Esophagus squamous epithelium (tissue), 5 donors: ENCODE measurements around the gene GMEB2. TPM values are rescaled to one million over a fixed set of nuclear protein-coding genes. Genes with fewer than 3 reads are reported as not detected.

ENCODE experiments used
- DNase-seq: peaks from one replicate; lab custom pipeline; 2025; lab: John Stamatoyannopoulos, UW
- H3K27ac ChIP-seq, 4 donors: fragments of 200-600 bp; sonication (generic); one replicate each; pipeline ENCODE4 v1.5.1; 2016 to 2019; ENCODE audit warnings: mild to moderate bottlenecking in 1 of 4
- H3K27me3 ChIP-seq, 4 donors: fragments of 200-600 bp; sonication (generic); 1 replicate in 3 of 4; 2 replicates in 1 of 4; pipeline versions ENCODE4 v1.5.1 to v1.6.0; 2017 to 2021; ENCODE audit warnings: antibody characterized with exemption in 1 of 4
- H3K36me3 ChIP-seq, 3 donors: fragments of 200-600 bp; sonication (generic); one replicate each; pipeline ENCODE4 v1.5.1; 2016 to 2019
- H3K4me1 ChIP-seq, 3 donors: fragments of 200-600 bp; sonication (generic); one replicate each; pipeline ENCODE4 v1.5.1; 2017 to 2019
- H3K4me3 ChIP-seq, 4 donors: fragments of 200-600 bp; sonication (generic); 1 replicate in 3 of 4; 2 replicates in 1 of 4; pipeline ENCODE4 v1.5.1; 2016 to 2019; ENCODE audit warnings: mild to moderate bottlenecking in 2 of 4, moderate library complexity in 1 of 4
- H3K9me3 ChIP-seq, 3 donors: fragments of 200-600 bp; sonication (generic); one replicate each; pipeline ENCODE4 v1.5.1; 2016 to 2019
- POLR2A ChIP-seq, 4 donors: fragments of 450-650 bp; IDR thresholded peaks; one replicate each; pipeline ENCODE4 v1.6.1; 2017; ENCODE audit warnings: antibody characterized with exemption in 4 of 4, mild to moderate bottlenecking in 4 of 4, moderate library complexity in 3 of 4
- WGBS, 2 donors: methylation state at CpG; one replicate each; pipeline ENCODE4 v1.1.5; 2018; 5-methylcytosine and 5-hydroxymethylcytosine counted together
- intact Hi-C: fragments of 100-400 bp; cut with DNase I; formaldehyde crosslinking; loops from one replicate; pipeline ENCODE4 v1.15.0; 2022
- total RNA-seq, 4 donors: library from RNA; depleted of rRNA; stranded (reverse); fragments of >200 nt; gene quantifications; one replicate each; pipeline ENCODE4 v1.1.0, GENCODE V29; 2016
- TF ChIP-seq, protein P1 (sequence below), 6 experiments: fragments of 450-650 bp in 4 of 6; fragments of 200-600 bp in 2 of 6; sonication (generic) in 2 of 6; IDR thresholded peaks; one replicate each; pipeline ENCODE4 v1.5.1; 2016 to 2019; ENCODE audit warnings: antibody characterized with exemption in 6 of 6, mild to moderate bottlenecking in 4 of 6, moderate library complexity in 4 of 6
- donor health status: DM: yes; HTN: yes; CAD: no.

The GMEB2 gene
- total RNA-seq, 4 donors from 2014 or later = 7.2 to 12.0 (median 11.0) TPM

DNA sequence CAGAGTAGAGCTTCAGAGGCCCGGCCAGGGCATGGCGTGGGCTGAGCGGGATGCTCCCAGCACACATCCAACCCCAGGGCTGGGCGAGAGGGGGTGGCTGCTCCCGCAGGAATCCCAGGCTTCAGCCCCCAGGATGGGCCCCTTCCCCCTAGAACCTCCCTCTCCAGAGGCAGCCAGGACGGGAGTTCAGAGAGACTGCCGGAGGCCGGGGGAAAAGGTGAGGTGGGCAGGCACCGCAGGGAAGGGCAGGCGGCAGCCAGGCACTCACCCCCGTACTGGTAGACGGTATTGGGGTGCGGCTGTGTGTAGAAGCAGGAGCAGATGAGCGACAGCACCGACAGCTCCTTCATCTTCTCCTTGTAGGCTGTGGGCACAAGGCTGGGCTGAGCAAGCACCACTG is 17.0 kb upstream of the GMEB2 start:
- H3K4me3 ChIP-seq = no peak overlapping the region
- no peak overlapping the region for H3K27ac ChIP-seq
- no peak for DNase-seq
- 90 to 100% methylated on average over 4 of the region's 15 CpGs for WGBS, 2 donors
- H3K36me3 ChIP-seq = no peaks in the 10 kb centered on the region
- H3K27me3 ChIP-seq = no peaks in the 10 kb centered on the region
- TF ChIP-seq POLR2A (IDR thresholded peaks at IDR 0.05) = no peak
- TF ChIP-seq, protein P1, sequence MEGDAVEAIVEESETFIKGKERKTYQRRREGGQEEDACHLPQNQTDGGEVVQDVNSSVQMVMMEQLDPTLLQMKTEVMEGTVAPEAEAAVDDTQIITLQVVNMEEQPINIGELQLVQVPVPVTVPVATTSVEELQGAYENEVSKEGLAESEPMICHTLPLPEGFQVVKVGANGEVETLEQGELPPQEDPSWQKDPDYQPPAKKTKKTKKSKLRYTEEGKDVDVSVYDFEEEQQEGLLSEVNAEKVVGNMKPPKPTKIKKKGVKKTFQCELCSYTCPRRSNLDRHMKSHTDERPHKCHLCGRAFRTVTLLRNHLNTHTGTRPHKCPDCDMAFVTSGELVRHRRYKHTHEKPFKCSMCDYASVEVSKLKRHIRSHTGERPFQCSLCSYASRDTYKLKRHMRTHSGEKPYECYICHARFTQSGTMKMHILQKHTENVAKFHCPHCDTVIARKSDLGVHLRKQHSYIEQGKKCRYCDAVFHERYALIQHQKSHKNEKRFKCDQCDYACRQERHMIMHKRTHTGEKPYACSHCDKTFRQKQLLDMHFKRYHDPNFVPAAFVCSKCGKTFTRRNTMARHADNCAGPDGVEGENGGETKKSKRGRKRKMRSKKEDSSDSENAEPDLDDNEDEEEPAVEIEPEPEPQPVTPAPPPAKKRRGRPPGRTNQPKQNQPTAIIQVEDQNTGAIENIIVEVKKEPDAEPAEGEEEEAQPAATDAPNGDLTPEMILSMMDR (IDR thresholded peaks at IDR 0.05) = no peak
- no peaks in the 10 kb centered on the region for H3K9me3 ChIP-seq
- H3K4me1 ChIP-seq = peaks cover 5 to 35% (median 17%) of the 10 kb centered on the region in 3 donors
- intact Hi-C loops = no loop called here

DNA sequence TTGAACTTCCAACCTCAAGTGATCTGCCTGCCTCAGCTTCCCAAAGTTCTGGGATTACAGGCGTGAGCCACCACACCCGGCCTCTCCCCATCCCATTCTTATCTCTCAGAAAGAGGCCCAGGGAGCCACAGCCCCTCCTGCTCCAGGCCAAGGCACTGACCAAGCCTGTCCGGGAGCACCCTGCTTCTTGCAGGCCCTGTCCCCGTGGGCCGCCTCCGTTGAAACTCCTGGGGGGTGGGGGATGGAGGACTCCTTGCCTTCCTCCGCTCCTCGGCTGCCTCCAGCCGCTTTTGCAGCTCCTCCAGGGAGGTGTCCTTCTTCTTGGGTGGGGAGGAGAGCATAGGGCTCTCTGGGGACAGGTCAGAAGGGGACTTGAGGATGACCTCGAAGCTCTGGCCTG is 16.6 kb upstream of the GMEB2 start:
- no peak for DNase-seq
- Histone ChIP-seq H3K9me3 (no peaks in the 10 kb centered on the region), H3K4me1 (peaks cover 8 to 38% (median 17%) of the 10 kb centered on the region in 3 donors), H3K4me3 (no peak overlapping the region), H3K36me3 (no peaks in the 10 kb centered on the region), H3K27ac (no peak overlapping the region), H3K27me3 (no peaks in the 10 kb centered on the region)
- WGBS, 2 donors = 100% methylated on average over 1 to 3 of the region's 10 CpGs
- no peak for TF ChIP-seq POLR2A (IDR thresholded peaks at IDR 0.05)
- TF ChIP-seq, protein P1 (IDR thresholded peaks at IDR 0.05) = no peak
- intact Hi-C loops = no loop called here

DNA sequence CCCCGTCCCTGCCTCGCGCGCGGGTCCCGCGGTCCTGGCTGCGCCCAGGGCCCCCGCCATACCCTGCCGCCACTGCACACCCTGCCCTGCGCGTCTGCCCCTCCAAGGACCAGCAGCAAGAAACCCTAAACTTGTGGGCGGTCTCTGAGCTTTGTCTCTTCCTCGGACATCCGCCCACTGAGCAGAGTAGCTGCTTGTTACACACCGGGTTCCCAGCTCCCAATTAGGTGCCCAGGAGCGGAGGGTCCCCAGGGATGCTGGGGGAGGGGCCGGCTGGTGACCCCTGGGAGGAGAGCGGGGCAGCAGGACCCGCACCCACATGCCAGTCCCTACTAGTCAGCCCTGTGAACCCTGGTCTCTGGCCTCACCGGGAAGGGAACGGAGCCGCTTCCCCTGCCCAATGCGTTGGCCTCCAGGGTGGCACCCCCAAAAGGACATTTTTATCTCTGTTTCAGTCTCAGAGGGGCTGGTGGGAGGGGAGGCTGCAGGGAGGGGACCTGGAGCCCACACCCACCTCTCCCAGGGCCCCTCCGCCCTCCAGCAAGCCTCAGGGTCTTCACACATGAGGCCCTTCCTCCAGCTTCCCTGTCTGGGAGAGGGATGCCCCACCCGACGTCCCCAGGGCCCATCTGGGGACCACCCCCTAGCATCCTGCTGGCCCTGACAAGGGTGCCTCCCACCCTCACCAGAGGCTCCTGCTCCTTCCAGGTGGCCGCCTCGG is 15.8 kb upstream of the GMEB2 start:
- intact Hi-C loops = no loop called here
- H3K27me3 ChIP-seq = no peaks in the 10 kb centered on the region
- peak overlapping the region; percentile 48 to 73 (median 54) for H3K4me3 ChIP-seq
- peak overlapping the region in 3 of 4 donors; percentile 74 to 92 (median 91) for H3K27ac ChIP-seq
- DNase-seq = no peak
- no peaks in the 10 kb centered on the region for H3K9me3 ChIP-seq
- no peaks in the 10 kb centered on the region for H3K36me3 ChIP-seq
- TF ChIP-seq, protein P1 (IDR thresholded peaks at IDR 0.05) = no peak
- TF ChIP-seq POLR2A (IDR thresholded peaks at IDR 0.05) = no peak
- WGBS, 2 donors = 63 to 83% methylated on average over 4 to 14 of the region's 29 CpGs
- peaks cover 11 to 38% (median 17%) of the 10 kb centered on the region in 3 donors for H3K4me1 ChIP-seq

DNA sequence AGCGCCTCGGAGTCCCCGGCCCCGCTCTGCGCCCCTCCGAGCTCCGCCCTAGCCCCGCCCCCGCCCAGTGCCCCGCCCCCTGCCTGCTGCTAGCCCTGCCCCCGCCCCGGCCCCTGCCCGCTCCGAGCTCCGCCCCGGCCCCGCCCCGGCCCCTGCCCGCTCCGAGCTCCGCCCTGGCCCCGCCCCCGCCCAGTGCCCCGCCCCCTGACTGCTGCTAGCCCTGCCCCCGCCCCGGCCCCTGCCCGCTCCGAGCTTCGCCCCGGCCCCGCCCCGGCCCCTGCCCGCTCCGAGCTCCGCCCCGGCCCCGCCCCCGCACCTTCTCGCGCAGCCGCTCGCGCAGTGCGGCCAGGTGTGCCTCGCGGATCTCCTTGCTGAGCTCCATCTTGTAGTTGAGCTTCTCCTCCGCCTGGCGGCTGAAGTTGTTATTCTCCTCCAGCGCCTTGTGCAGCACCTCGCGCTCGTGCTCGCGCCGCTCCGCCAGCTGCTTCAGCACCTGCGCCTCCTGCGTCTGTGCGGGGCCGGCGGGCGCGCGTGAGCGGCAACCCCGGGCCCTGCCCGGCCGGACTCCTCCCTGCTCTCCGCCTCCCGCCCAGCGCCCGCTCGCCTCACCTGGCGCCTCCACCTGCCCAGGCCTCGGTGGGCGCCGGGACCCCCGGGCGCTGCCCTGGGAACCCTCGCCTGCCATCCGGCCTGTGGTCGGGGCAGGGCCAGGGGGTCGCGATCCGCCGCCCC is 15.1 kb upstream of the GMEB2 start:
- no peaks in the 10 kb centered on the region for H3K9me3 ChIP-seq
- peak overlapping the region; percentile 66 to 73 (median 69) for H3K4me3 ChIP-seq
- no peaks in the 10 kb centered on the region for H3K36me3 ChIP-seq
- peak overlapping the region; percentile 87 to 92 (median 90) for H3K27ac ChIP-seq
- TF ChIP-seq, protein P1 (IDR thresholded peaks at IDR 0.05) = peak; percentile 15 to 78 (median 71)
- peak in 1 of 4 donors; percentile 3 for TF ChIP-seq POLR2A (IDR thresholded peaks at IDR 0.05)
- H3K27me3 ChIP-seq = no peaks in the 10 kb centered on the region
- peaks cover 11 to 38% (median 17%) of the 10 kb centered on the region in 3 donors for H3K4me1 ChIP-seq
- intact Hi-C loops = no loop called here
- 1% methylated on average over 22 of the region's 86 CpGs; no CpG with 5 or more reads in 1 of the 2 donors for WGBS, 2 donors
- DNase-seq = peak; percentile 83
